Effector memory CD8-positive, alpha-beta T cell (primary cell): ENCODE measurements around the gene CAMTA1.

ENCODE experiments used
- ATAC-seq: fragments of 150-1000 bp; cut with Tn5 transposase; replicated peaks from 2 replicates; pipeline ENCODE4 v1.10.0; 2021; ENCODE audit warnings: mild to moderate bottlenecking, moderate library complexity
- DNase-seq, 3 experiments: peaks; one replicate each; pipeline ENCODE4 v3.0.0; 2021
- H3K27ac Mint-ChIP-seq, 2 donors: one replicate each; pipeline ENCODE4 v1.8.0; 2022; ENCODE audit warnings: mild to moderate bottlenecking in 2 of 2, mixed read lengths in 2 of 2, moderate library complexity in 2 of 2
- H3K27me3 Mint-ChIP-seq, 2 donors: one replicate each; pipeline ENCODE4 v1.8.0; 2022; ENCODE audit warnings: mixed read lengths in 2 of 2
- H3K36me3 Mint-ChIP-seq: one replicate; pipeline ENCODE4 v1.8.0; 2022; ENCODE audit warnings: mild to moderate bottlenecking, moderate library complexity, mixed read lengths; ENCODE audit not compliant: insufficient read depth
- H3K4me1 Mint-ChIP-seq, 2 donors: one replicate each; pipeline ENCODE4 v1.8.0; 2022; ENCODE audit warnings: low read depth in 2 of 2, mixed read lengths in 2 of 2
- H3K4me3 Mint-ChIP-seq, 2 donors: one replicate each; pipeline ENCODE4 v1.8.0; 2022; ENCODE audit warnings: mild to moderate bottlenecking in 2 of 2, mixed read lengths in 2 of 2, moderate library complexity in 2 of 2
- H3K9me3 Mint-ChIP-seq, 2 donors: one replicate each; pipeline ENCODE4 v1.8.0; 2022; ENCODE audit warnings: mixed read lengths in 2 of 2

Gene CAMTA1

GRCh38 chr1:7581754-7582459 lies 796.7 kb downstream of the CAMTA1 start:
- ATAC-seq (no peak), DNase-seq (no peak)
- Mint-ChIP-seq H3K27me3 (peaks cover 10 to 76% of the 10 kb centered on the region in 2 donors), H3K27ac (no peak overlapping the region), H3K9me3 (no peaks in the 10 kb centered on the region), H3K4me3 (no peak overlapping the region), H3K4me1 (no peaks in the 10 kb centered on the region), H3K36me3 (no peaks in the 10 kb centered on the region)

DNA sequence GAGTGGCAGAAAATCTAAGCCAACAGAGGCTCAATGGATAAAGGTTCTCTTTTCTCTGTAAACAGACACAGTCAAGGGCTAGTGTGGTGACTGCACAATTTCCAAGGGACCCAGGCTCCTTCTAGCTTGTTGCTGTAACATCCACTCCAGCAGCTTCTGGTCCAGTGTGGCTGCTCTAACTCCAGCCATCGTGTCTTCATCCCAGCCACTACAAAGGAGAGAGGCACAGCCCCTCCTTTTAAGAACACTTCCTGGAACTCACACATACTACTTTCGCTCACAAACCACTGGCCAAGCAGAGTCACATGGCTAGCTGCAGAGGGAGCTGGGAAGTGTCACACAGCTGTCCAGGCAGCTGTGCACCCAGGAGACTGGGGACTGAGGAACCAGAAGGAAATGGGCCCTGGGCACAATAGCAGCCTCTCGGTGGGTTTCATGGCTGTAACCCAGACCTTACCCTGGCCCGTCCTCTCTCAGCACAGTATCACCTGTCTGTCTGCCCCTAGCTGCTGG lies 797.3 kb downstream of the CAMTA1 start:
- Mint-ChIP-seq H3K27ac (no peak overlapping the region), H3K36me3 (no peaks in the 10 kb centered on the region), H3K4me1 (no peaks in the 10 kb centered on the region), H3K9me3 (no peaks in the 10 kb centered on the region), H3K4me3 (no peak overlapping the region), H3K27me3 (peaks cover 10 to 81% of the 10 kb centered on the region in 2 donors)
- no peak for DNase-seq
- ATAC-seq, result no peak

DNA sequence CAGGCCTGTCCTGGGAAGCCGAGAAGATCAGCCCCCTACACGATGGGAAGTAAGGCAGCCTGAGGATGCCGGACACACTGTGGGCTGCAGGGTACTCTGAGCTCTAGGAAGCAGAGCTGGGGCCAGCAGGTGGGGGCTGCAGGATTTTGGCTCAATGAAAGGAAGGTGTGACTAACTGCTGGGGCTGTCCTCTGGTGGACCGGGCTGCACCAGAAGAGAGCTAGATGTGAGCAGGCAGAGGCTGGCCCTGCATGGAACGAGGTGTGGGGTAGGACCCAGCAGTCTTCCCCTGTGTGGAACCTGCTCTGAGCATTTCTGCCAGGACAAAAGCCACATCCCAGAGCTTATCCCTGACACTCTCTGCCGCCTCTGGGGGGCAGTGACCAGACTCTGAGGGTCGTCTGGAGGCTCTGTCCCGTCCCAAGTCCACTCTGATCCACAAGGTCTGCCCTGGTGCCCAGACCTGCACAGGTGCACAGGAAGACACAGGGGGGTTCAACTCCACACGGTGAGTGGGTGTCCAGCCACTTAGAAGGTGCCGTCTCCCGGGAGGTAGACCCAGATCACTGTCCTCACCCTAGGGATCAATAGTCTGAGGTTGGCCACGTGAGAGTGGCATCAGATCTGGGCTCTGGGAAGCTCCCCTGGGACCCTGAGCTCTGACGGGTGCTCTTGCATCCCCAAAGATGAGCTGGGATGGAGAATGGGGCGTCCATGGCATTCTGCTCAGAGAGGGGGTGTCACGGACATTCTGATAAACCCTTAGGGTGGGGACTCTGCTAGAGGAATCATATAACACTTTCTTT lies 798.2 kb downstream of the CAMTA1 start:
- Mint-ChIP-seq H3K27me3 (peaks cover 10 to 85% of the 10 kb centered on the region in 2 donors), H3K9me3 (no peaks in the 10 kb centered on the region), H3K27ac (no peak overlapping the region), H3K4me3 (no peak overlapping the region), H3K4me1 (no peaks in the 10 kb centered on the region), H3K36me3 (no peaks in the 10 kb centered on the region)
- ATAC-seq (no peak), DNase-seq (no peak)

DNA sequence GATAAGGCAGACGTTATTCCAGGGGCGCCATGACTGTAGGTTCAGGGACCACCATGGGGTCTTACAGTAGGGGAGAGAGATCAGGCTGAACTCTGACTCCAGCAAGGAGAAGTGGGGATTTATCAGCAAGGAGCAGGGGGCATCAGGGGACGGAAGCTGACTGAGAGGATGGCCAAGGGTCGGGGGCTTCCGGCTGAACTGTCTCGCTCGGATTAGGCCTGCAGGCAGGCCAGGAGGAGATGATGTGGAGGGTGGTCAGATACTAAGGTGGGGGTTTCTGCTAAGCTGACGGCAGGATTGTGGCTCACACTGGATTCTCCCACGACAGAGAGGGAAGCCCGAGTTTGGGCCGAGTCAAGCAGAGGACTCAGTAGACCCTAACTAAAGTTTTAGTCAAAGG lies 798.9 kb downstream of the CAMTA1 start:
- ATAC-seq (no peak), DNase-seq (no peak)
- H3K27me3 Mint-ChIP-seq, result peaks cover 10 to 81% of the 10 kb centered on the region in 2 donors
- no peak overlapping the region for H3K4me3 Mint-ChIP-seq
- H3K27ac Mint-ChIP-seq, result no peak overlapping the region
- H3K36me3 Mint-ChIP-seq, result no peaks in the 10 kb centered on the region
- H3K9me3 Mint-ChIP-seq, result no peaks in the 10 kb centered on the region
- no peaks in the 10 kb centered on the region for H3K4me1 Mint-ChIP-seq

DNA sequence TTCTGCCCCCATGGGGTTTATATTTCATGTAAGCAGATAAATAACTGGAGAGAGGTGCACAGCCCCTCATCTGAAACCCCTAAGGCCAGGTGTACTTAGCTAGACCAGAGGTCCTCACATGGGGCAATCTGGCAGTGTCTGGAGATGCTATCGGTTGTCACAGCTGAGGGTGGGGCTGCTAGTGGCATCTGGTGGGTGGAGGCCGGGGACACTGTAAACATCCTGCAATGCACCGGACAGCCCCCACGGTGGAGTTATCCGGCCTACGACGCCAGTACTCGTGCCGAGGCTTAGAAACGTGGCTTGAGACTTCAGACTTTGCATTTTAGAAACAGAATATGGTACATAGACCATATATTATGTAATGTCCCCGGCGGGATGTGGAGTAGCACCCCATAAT lies 799.4 kb downstream of the CAMTA1 start:
- H3K27me3 Mint-ChIP-seq, result peaks cover 10 to 80% of the 10 kb centered on the region in 2 donors
- H3K27ac Mint-ChIP-seq, result no peak overlapping the region
- H3K4me1 Mint-ChIP-seq, result no peaks in the 10 kb centered on the region
- no peak for ATAC-seq
- H3K36me3 Mint-ChIP-seq, result no peaks in the 10 kb centered on the region
- no peaks in the 10 kb centered on the region for H3K9me3 Mint-ChIP-seq
- DNase-seq, result no peak
- H3K4me3 Mint-ChIP-seq, result no peak overlapping the region

- no peak overlapping the region for H3K27ac Mint-ChIP-seq
- ATAC-seq, result no peak
- H3K36me3 Mint-ChIP-seq, result no peaks in the 10 kb centered on the region
- H3K9me3 Mint-ChIP-seq, result no peaks in the 10 kb centered on the region
- no peak for DNase-seq
- H3K4me1 Mint-ChIP-seq, result no peaks in the 10 kb centered on the region
- no peak overlapping the region for H3K4me3 Mint-ChIP-seq
- peaks cover 10 to 73% of the 10 kb centered on the region in 2 donors for H3K27me3 Mint-ChIP-seq
These were observed 800.1 kb downstream of the CAMTA1 start for GRCh38 chr1:7585216-7585907.

DNA sequence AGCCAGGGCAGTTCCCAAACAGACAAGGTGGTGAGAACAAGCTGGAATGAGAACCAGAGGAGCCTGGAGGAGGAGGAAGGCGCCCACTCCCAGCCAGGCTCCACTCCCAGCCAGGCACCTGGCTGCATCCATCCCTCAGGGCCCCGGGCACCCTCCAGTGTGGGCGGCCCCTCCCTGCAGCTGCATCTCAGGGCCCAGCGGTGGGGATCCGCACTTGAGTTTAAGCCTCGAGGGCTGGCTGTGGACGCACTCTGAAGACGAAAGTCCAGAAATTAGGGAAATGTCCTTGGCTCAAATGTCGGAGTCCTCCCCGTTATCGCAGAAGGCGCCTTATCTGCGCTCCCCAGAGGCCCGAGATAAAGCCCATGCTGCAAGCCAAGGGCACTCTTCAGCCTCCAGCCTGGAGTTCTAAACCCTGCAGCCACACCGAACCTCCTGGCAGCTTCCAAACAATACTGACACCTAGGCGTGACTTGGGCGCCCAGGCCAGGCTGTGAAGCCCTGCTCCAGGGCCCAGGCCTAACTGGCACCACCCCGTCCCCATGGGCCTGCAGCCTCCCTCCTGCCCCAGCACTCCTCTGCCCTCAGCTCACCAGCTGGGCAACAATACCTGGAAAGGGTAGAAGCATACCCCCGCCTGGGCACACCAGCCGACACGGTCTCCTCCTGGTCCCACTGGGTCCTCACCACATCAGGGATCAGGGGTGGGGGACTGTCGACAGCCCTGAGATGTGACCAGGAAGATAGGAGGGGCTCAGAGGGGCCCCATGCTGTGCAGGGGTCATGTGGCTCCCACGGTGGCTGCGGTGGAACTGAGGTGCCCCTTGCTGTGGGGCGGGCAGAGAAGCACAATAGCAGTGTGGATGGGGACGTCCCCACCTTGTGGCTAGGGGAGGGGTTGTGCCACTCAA lies 801.0 kb downstream of the CAMTA1 start:
- Mint-ChIP-seq H3K27ac (no peak overlapping the region), H3K36me3 (no peaks in the 10 kb centered on the region), H3K9me3 (no peaks in the 10 kb centered on the region), H3K27me3 (peaks cover 10 to 63% of the 10 kb centered on the region in 2 donors), H3K4me3 (no peak overlapping the region), H3K4me1 (no peaks in the 10 kb centered on the region)
- DNase-seq, result no peak
- ATAC-seq, result no peak

DNA sequence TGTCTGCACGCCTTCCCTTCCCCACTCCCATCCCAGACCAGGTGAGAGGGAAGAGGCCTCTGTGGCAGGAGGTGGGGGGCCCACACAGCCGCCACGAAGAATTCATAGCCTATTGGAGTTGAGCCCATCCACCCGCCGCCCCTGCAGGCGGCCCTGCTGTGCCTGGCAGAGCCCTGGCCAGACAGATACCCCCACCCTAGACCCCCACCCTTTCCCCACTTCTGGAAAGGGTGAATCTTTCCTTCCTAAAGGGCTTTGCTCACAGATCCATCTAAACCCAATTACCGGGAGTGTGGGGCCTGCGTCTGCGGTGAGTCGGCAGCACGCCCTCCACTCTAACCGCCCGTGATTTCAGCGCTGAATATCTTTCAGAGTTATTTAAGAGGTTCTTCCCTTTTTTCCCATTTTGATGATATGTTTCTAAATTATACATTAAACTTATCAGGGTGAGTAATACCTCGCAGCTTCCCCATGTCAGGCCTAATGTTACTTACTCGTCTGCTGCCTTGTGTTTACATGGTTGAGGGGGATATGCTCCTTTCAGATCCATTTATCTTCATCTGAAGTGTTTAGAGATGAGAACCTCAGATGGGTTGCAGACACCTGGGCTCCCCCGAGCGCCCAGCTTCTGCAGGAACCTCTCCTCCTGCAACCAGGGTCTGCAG lies 802.0 kb downstream of the CAMTA1 start:
- Mint-ChIP-seq H3K36me3 (no peaks in the 10 kb centered on the region), H3K4me3 (no peak overlapping the region), H3K9me3 (no peaks in the 10 kb centered on the region), H3K27me3 (peaks cover 12 to 61% of the 10 kb centered on the region in 2 donors), H3K27ac (no peak overlapping the region), H3K4me1 (no peaks in the 10 kb centered on the region)
- ATAC-seq (no peak), DNase-seq (no peak)

GRCh38 chr1:7587773-7588456 lies 802.7 kb downstream of the CAMTA1 start:
- no peak for ATAC-seq
- H3K4me1 Mint-ChIP-seq, result no peaks in the 10 kb centered on the region
- no peak overlapping the region for H3K27ac Mint-ChIP-seq
- H3K9me3 Mint-ChIP-seq, result no peaks in the 10 kb centered on the region
- peaks cover 9 to 61% of the 10 kb centered on the region in 2 donors for H3K27me3 Mint-ChIP-seq
- no peak for DNase-seq
- no peaks in the 10 kb centered on the region for H3K36me3 Mint-ChIP-seq
- H3K4me3 Mint-ChIP-seq, result no peak overlapping the region

GRCh38 chr1:7588457-7588827 lies 803.2 kb downstream of the CAMTA1 start:
- DNase-seq (no peak), ATAC-seq (no peak)
- Mint-ChIP-seq H3K4me1 (no peaks in the 10 kb centered on the region), H3K27me3 (peaks cover 7 to 55% of the 10 kb centered on the region in 2 donors), H3K4me3 (no peak overlapping the region), H3K9me3 (no peaks in the 10 kb centered on the region), H3K27ac (no peak overlapping the region), H3K36me3 (no peaks in the 10 kb centered on the region)

- H3K27me3 Mint-ChIP-seq, result peaks cover 7 to 48% of the 10 kb centered on the region in 2 donors
- H3K27ac Mint-ChIP-seq, result no peak overlapping the region
- H3K4me3 Mint-ChIP-seq, result no peak overlapping the region
- ATAC-seq (no peak), DNase-seq (no peak)
- H3K9me3 Mint-ChIP-seq, result no peaks in the 10 kb centered on the region
- H3K36me3 Mint-ChIP-seq, result no peaks in the 10 kb centered on the region
- no peaks in the 10 kb centered on the region for H3K4me1 Mint-ChIP-seq
These were observed 804.0 kb downstream of the CAMTA1 start for GRCh38 chr1:7589080-7589735.
